Fibroblast of upper back skin (primary cell): ENCODE data around the gene HEXD.
A peak's percentile ranks its signal among the peaks of the same experiment; 100 is the strongest.

ENCODE experiments used
- DNase-seq: peaks from one replicate; pipeline ENCODE4 v3.0.0-alpha.2; 2013

HEXD gene

GRCh38 chr17:82382933-82383255, 35.3 kb upstream of the HEXD start:
- no peak for DNase-seq

GRCh38 chr17:82383411-82383810, 34.7 kb upstream of the HEXD start:
- DNase-seq = no peak

- no peak for DNase-seq
These were observed 34.0 kb upstream of the HEXD start for GRCh38 chr17:82384051-82384729.

- peak; percentile 12 for DNase-seq
These were observed 33.2 kb upstream of the HEXD start for GRCh38 chr17:82384730-82385481.

- DNase-seq = no peak
These were observed 32.4 kb upstream of the HEXD start for GRCh38 chr17:82385559-82386254.

- DNase-seq = no peak
These were observed 31.8 kb upstream of the HEXD start for GRCh38 chr17:82386255-82386831.

- DNase-seq = no peak
These were observed 31.1 kb upstream of the HEXD start for GRCh38 chr17:82386881-82387704.

- no peak for DNase-seq
These were observed 30.4 kb upstream of the HEXD start for GRCh38 chr17:82387705-82388106.

GRCh38 chr17:82388223-82388921, 29.8 kb upstream of the HEXD start:
- no peak for DNase-seq

GRCh38 chr17:82388922-82389283, 29.2 kb upstream of the HEXD start:
- no peak for DNase-seq

- DNase-seq = no peak
These were observed 28.8 kb upstream of the HEXD start for GRCh38 chr17:82389379-82389778.

GRCh38 chr17:82390015-82390859, 27.9 kb upstream of the HEXD start:
- no peak for DNase-seq

- no peak for DNase-seq
These were observed 27.2 kb upstream of the HEXD start for GRCh38 chr17:82390860-82391435.

GRCh38 chr17:82391496-82392066, 26.6 kb upstream of the HEXD start:
- no peak for DNase-seq

- DNase-seq = no peak
These were observed 25.8 kb upstream of the HEXD start for GRCh38 chr17:82392209-82392920.

GRCh38 chr17:82392941-82393340, 25.2 kb upstream of the HEXD start:
- no peak for DNase-seq

GRCh38 chr17:82394278-82394677, 23.9 kb upstream of the HEXD start:
- no peak for DNase-seq

- peak; percentile 97 for DNase-seq
These were observed 21.3 kb upstream of the HEXD start for GRCh38 chr17:82396601-82397435.
